Measurements from ENCODE around the gene UMODL1. TPM values are rescaled to one million over a fixed set of nuclear protein-coding genes. Genes with fewer than 3 reads are reported as not detected.

Gene UMODL1
- total RNA-seq, 1 donor from 2014 or later, result 0.19 TPM

- H3K4me3 Mint-ChIP-seq (ENCODE audit: low read depth), result no peak overlapping the region
- DNase-seq (ENCODE audit: low spot score, unreplicated experiment), result no peak
- no peak for TF ChIP-seq CTCF (IDR thresholded peaks at IDR 0.05; ENCODE audit: unreplicated experiment)
- H3K27me3 Mint-ChIP-seq, result peaks cover 30% of the 10 kb centered on the region
- H3K36me3 Mint-ChIP-seq (ENCODE audit: insufficient read depth), result no peaks in the 10 kb centered on the region
- no peak overlapping the region for H3K27ac Mint-ChIP-seq
- H3K4me1 Mint-ChIP-seq (ENCODE audit: low read depth), result peaks cover 19% of the 10 kb centered on the region
- no peaks in the 10 kb centered on the region for H3K9me3 Mint-ChIP-seq (ENCODE audit: low read depth)
Measured at GRCh38 chr21:42123219-42123908, 52.2 kb downstream of the UMODL1 start.

GRCh38 chr21:42124081-42124480 is 53.0 kb downstream of the UMODL1 start:
- H3K4me3 Mint-ChIP-seq (ENCODE audit: low read depth), result no peak overlapping the region
- no peak for TF ChIP-seq CTCF (IDR thresholded peaks at IDR 0.05; ENCODE audit: unreplicated experiment)
- H3K9me3 Mint-ChIP-seq (ENCODE audit: low read depth), result no peaks in the 10 kb centered on the region
- H3K27me3 Mint-ChIP-seq, result peaks cover 36% of the 10 kb centered on the region
- no peak overlapping the region for H3K27ac Mint-ChIP-seq
- H3K4me1 Mint-ChIP-seq (ENCODE audit: low read depth), result peaks cover 18% of the 10 kb centered on the region
- H3K36me3 Mint-ChIP-seq (ENCODE audit: insufficient read depth), result no peaks in the 10 kb centered on the region
- no peak for DNase-seq (ENCODE audit: low spot score, unreplicated experiment)

- no peak overlapping the region for H3K27ac Mint-ChIP-seq
- peaks cover 32% of the 10 kb centered on the region for H3K27me3 Mint-ChIP-seq
- peaks cover 11% of the 10 kb centered on the region for H3K4me1 Mint-ChIP-seq (ENCODE audit: low read depth)
- no peak overlapping the region for H3K4me3 Mint-ChIP-seq (ENCODE audit: low read depth)
- no peak for DNase-seq (ENCODE audit: low spot score, unreplicated experiment)
- no peak for TF ChIP-seq CTCF (IDR thresholded peaks at IDR 0.05; ENCODE audit: unreplicated experiment)
- no peaks in the 10 kb centered on the region for H3K36me3 Mint-ChIP-seq (ENCODE audit: insufficient read depth)
- no peaks in the 10 kb centered on the region for H3K9me3 Mint-ChIP-seq (ENCODE audit: low read depth)
Measured at GRCh38 chr21:42124826-42125570, 53.9 kb downstream of the UMODL1 start.

DNA sequence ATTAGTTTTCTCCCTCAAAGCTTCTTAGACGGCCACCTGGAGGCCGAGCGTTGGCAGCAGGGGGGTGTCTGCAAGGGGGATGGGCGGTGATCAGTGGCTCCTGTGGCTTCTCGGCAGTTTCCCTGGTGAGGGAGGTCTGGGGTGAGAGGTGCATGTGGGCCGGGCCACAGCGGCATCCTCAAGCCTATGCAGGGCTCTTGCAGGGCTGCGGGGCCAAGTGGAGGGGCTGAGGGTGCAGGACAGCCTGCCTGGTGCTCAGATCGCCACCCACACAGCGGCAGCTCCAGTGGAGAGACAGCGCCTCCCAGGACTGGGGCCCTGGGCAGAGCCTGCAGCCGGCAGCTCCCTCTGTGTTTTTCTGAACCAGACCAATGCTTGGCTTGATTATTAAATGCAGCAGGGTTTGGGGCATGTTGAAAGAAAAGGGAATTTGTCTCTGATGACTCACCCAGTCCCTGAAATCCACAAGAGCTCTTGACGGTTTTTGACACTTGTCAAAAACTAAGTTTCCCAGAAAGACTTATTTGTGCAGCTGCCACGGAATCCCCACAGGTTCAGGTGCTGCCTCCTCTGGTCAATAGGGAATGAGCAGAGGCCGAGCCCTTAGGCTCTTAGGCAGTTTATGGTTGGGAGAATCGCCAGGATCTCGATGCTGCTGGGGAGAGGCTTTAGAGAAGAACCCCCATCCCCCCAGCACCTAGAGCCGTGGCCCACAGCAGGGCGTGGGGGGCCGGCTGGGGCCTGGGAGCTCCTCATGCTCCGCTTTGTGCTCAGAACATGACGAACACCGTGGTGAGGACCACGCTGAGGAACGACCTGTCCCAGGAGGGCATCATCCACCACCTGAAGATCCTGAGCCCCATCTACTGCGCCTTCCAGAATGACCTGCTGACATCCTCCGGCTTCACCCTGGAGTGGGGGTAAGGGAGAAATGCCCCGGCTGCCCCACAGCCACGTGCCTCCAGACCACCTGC is 54.7 kb downstream of the UMODL1 start:
- no peaks in the 10 kb centered on the region for H3K9me3 Mint-ChIP-seq (ENCODE audit: low read depth)
- no peak for DNase-seq (ENCODE audit: low spot score, unreplicated experiment)
- H3K4me3 Mint-ChIP-seq (ENCODE audit: low read depth), result no peak overlapping the region
- H3K27ac Mint-ChIP-seq, result no peak overlapping the region
- TF ChIP-seq CTCF (IDR thresholded peaks at IDR 0.05; ENCODE audit: unreplicated experiment), result peak; percentile 50
- peaks cover 32% of the 10 kb centered on the region for H3K27me3 Mint-ChIP-seq
- no peaks in the 10 kb centered on the region for H3K36me3 Mint-ChIP-seq (ENCODE audit: insufficient read depth)
- H3K4me1 Mint-ChIP-seq (ENCODE audit: low read depth), result peaks cover 5% of the 10 kb centered on the region
